GM12801 (cell line): ENCODE measurements around the gene NDUFS6.

Experiments used
- CTCF ChIP-seq: IDR thresholded peaks from one replicate; pipeline ENCODE4 v1.5.1; 2011; ENCODE audit warnings: control low read depth; ENCODE audit not compliant: insufficient read length; ENCODE audit errors: extremely low read depth

NDUFS6 gene

GRCh38 chr5:1785984-1786383, 15.2 kb upstream of the NDUFS6 start:
- TF ChIP-seq CTCF, result no peak

GRCh38 chr5:1786621-1787471, 14.4 kb upstream of the NDUFS6 start:
- no peak for TF ChIP-seq CTCF

GRCh38 chr5:1787472-1788047, 13.6 kb upstream of the NDUFS6 start:
- no peak for TF ChIP-seq CTCF

GRCh38 chr5:1788200-1788599, 13.0 kb upstream of the NDUFS6 start:
- no peak for TF ChIP-seq CTCF

- TF ChIP-seq CTCF, result no peak
Measured at GRCh38 chr5:1788828-1789227, 12.4 kb upstream of the NDUFS6 start.

- no peak for TF ChIP-seq CTCF
Measured at GRCh38 chr5:1789834-1790471, 11.3 kb upstream of the NDUFS6 start.

GRCh38 chr5:1791176-1791575, 10.0 kb upstream of the NDUFS6 start:
- no peak for TF ChIP-seq CTCF
